ENCODE results near the gene CUL4A.

The CUL4A gene

GRCh38 chr13:113208421-113209335 lies 735 bp upstream of the CUL4A start, which contains the start of gene PCID2:
TSS of gene PCID2 (minus strand) at chr13:113208669. CDS start at chr13:113208634, 35 bp downstream.
- Histone ChIP-seq H3K36me3 (ENCODE audit: insufficient read depth, insufficient read length, low read length) (peaks cover 52% of the 10 kb centered on the region), H3K4me3 (ENCODE audit: insufficient read length, low read depth) (peak within 1 kb of the TSS; percentile 97), H3K27me3 (ENCODE audit: insufficient read depth, insufficient read length) (no peaks in the 10 kb centered on the region), H3K9me3 (ENCODE audit: insufficient read depth, low read length) (no peaks in the 10 kb centered on the region), H3K9ac (ENCODE audit: insufficient read length, low read depth) (peak within 1 kb of the TSS; percentile 98), H3K4me1 (ENCODE audit: insufficient read depth, insufficient read length) (no peaks in the 10 kb centered on the region)
- TF ChIP-seq ZNF274 (IDR thresholded peaks at IDR 0.05; ENCODE audit: low read depth, low read length) = no peak
- TF ChIP-seq SUZ12 (IDR thresholded peaks at IDR 0.05; ENCODE audit: extremely low read depth, insufficient read depth, insufficient read length) = no peak
- peak; percentile 8 for TF ChIP-seq YY1 (IDR thresholded peaks at IDR 0.05; ENCODE audit: insufficient read depth, insufficient read length)
- DNase-seq (ENCODE audit: low read depth, low spot score) = peak; percentile 91

- no peak for TF ChIP-seq YY1 (IDR thresholded peaks at IDR 0.05; ENCODE audit: insufficient read depth, insufficient read length)
- no peak for TF ChIP-seq SUZ12 (IDR thresholded peaks at IDR 0.05; ENCODE audit: extremely low read depth, insufficient read depth, insufficient read length)
- peak overlapping the region; percentile 93 for H3K9ac ChIP-seq (ENCODE audit: insufficient read length, low read depth)
- H3K4me3 ChIP-seq (ENCODE audit: insufficient read length, low read depth) = peak overlapping the region; percentile 84
- no peaks in the 10 kb centered on the region for H3K4me1 ChIP-seq (ENCODE audit: insufficient read depth, insufficient read length)
- H3K36me3 ChIP-seq (ENCODE audit: insufficient read depth, insufficient read length, low read length) = peaks cover 47% of the 10 kb centered on the region
- H3K9me3 ChIP-seq (ENCODE audit: insufficient read depth, low read length) = no peaks in the 10 kb centered on the region
- no peak for DNase-seq (ENCODE audit: low read depth, low spot score)
- H3K27me3 ChIP-seq (ENCODE audit: insufficient read depth, insufficient read length) = no peaks in the 10 kb centered on the region
These were observed 477 bp downstream of the CUL4A start for GRCh38 chr13:113209759-113210421.

- Histone ChIP-seq H3K4me1 (ENCODE audit: insufficient read depth, insufficient read length) (peaks cover 5% of the 10 kb centered on the region), H3K9ac (ENCODE audit: insufficient read length, low read depth) (peak overlapping the region; percentile 2)
- DNase-seq (ENCODE audit: low read depth, low spot score) = no peak
These were observed 1.4 kb downstream of the CUL4A start for GRCh38 chr13:113210833-113211232.

GRCh38 chr13:113211774-113212173 lies 2.4 kb downstream of the CUL4A start:
- no peak for DNase-seq (ENCODE audit: low read depth, low spot score)
- Histone ChIP-seq H3K4me3 (ENCODE audit: insufficient read length, low read depth) (no peak overlapping the region), H3K9me3 (ENCODE audit: insufficient read depth, low read length) (no peaks in the 10 kb centered on the region), H3K36me3 (ENCODE audit: insufficient read depth, insufficient read length, low read length) (peaks cover 28% of the 10 kb centered on the region), H3K4me1 (ENCODE audit: insufficient read depth, insufficient read length) (peaks cover 9% of the 10 kb centered on the region), H3K27me3 (ENCODE audit: insufficient read depth, insufficient read length) (no peaks in the 10 kb centered on the region), H3K9ac (ENCODE audit: insufficient read length, low read depth) (no peak overlapping the region)
- no peak for TF ChIP-seq SUZ12 (IDR thresholded peaks at IDR 0.05; ENCODE audit: extremely low read depth, insufficient read depth, insufficient read length)
- no peak for TF ChIP-seq ZNF274 (IDR thresholded peaks at IDR 0.05; ENCODE audit: low read depth, low read length)
- TF ChIP-seq YY1 (IDR thresholded peaks at IDR 0.05; ENCODE audit: insufficient read depth, insufficient read length) = no peak

More at GRCh38 chr13:113210833-113211232, 1.4 kb downstream of the CUL4A start:
- TF ChIP-seq SUZ12 (IDR thresholded peaks at IDR 0.05; ENCODE audit: extremely low read depth, insufficient read depth, insufficient read length) (no peak), ZNF274 (IDR thresholded peaks at IDR 0.05; ENCODE audit: low read depth, low read length) (no peak), YY1 (IDR thresholded peaks at IDR 0.05; ENCODE audit: insufficient read depth, insufficient read length) (no peak)
- Histone ChIP-seq H3K4me3 (ENCODE audit: insufficient read length, low read depth) (peak overlapping the region; percentile 84), H3K9me3 (ENCODE audit: insufficient read depth, low read length) (no peaks in the 10 kb centered on the region), H3K27me3 (ENCODE audit: insufficient read depth, insufficient read length) (no peaks in the 10 kb centered on the region), H3K36me3 (ENCODE audit: insufficient read depth, insufficient read length, low read length) (peaks cover 37% of the 10 kb centered on the region)

- no peak overlapping the region for H3K4me3 ChIP-seq (ENCODE audit: insufficient read length, low read depth)
- H3K27me3 ChIP-seq (ENCODE audit: insufficient read depth, insufficient read length) = no peaks in the 10 kb centered on the region
- no peak for TF ChIP-seq SUZ12 (IDR thresholded peaks at IDR 0.05; ENCODE audit: extremely low read depth, insufficient read depth, insufficient read length)
- TF ChIP-seq YY1 (IDR thresholded peaks at IDR 0.05; ENCODE audit: insufficient read depth, insufficient read length) = no peak
- TF ChIP-seq ZNF274 (IDR thresholded peaks at IDR 0.05; ENCODE audit: low read depth, low read length) = no peak
- DNase-seq (ENCODE audit: low read depth, low spot score) = no peak
- peaks cover 46% of the 10 kb centered on the region for H3K36me3 ChIP-seq (ENCODE audit: insufficient read depth, insufficient read length, low read length)
- H3K9ac ChIP-seq (ENCODE audit: insufficient read length, low read depth) = no peak overlapping the region
- H3K9me3 ChIP-seq (ENCODE audit: insufficient read depth, low read length) = no peaks in the 10 kb centered on the region
- H3K4me1 ChIP-seq (ENCODE audit: insufficient read depth, insufficient read length) = peaks cover 11% of the 10 kb centered on the region
These were observed 7.0 kb downstream of the CUL4A start for GRCh38 chr13:113216254-113217048.

- Histone ChIP-seq H3K27me3 (ENCODE audit: insufficient read depth, insufficient read length) (no peaks in the 10 kb centered on the region), H3K36me3 (ENCODE audit: insufficient read depth, insufficient read length, low read length) (peaks cover 56% of the 10 kb centered on the region), H3K4me1 (ENCODE audit: insufficient read depth, insufficient read length) (peaks cover 13% of the 10 kb centered on the region), H3K9ac (ENCODE audit: insufficient read length, low read depth) (no peak overlapping the region), H3K4me3 (ENCODE audit: insufficient read length, low read depth) (no peak overlapping the region), H3K9me3 (ENCODE audit: insufficient read depth, low read length) (no peaks in the 10 kb centered on the region)
- no peak for DNase-seq (ENCODE audit: low read depth, low spot score)
- TF ChIP-seq ZNF274 (IDR thresholded peaks at IDR 0.05; ENCODE audit: low read depth, low read length) (no peak), YY1 (IDR thresholded peaks at IDR 0.05; ENCODE audit: insufficient read depth, insufficient read length) (no peak), SUZ12 (IDR thresholded peaks at IDR 0.05; ENCODE audit: extremely low read depth, insufficient read depth, insufficient read length) (no peak)
These were observed 9.2 kb downstream of the CUL4A start for GRCh38 chr13:113218586-113218985.

All from NT2/D1 (cell line).